Mucosa of stomach (tissue), 1 donor: Measurements from ENCODE around the gene CCDC89.
"Not testable (repeated sequence)": the region's sequence is repeated elsewhere in the genome, so short reads cannot be mapped to it uniquely, and the experiment has no call there.

ENCODE experiments used
- H3K27me3 ChIP-seq: one replicate; pipeline ENCODE4 v1.7.0; 2013; ENCODE audit warnings: mild to moderate bottlenecking, low read length; ENCODE audit not compliant: control insufficient read depth, insufficient read depth
- H3K36me3 ChIP-seq: one replicate; pipeline ENCODE4 v1.7.0; 2013; ENCODE audit warnings: low read length; ENCODE audit not compliant: control insufficient read depth, insufficient read depth
- H3K4me1 ChIP-seq: one replicate; pipeline ENCODE4 v1.7.0; 2013; ENCODE audit warnings: mild to moderate bottlenecking, low read length; ENCODE audit not compliant: control insufficient read depth, insufficient read depth
- H3K4me3 ChIP-seq: one replicate; pipeline ENCODE4 v1.7.0; 2013; ENCODE audit warnings: low read length
- H3K9ac ChIP-seq: one replicate; pipeline ENCODE4 v1.7.0; 2013; ENCODE audit warnings: mild to moderate bottlenecking, low read length, moderate library complexity
- H3K9me3 ChIP-seq: one replicate; pipeline ENCODE4 v1.7.0; 2013; ENCODE audit warnings: mild to moderate bottlenecking, low read length, moderate library complexity; ENCODE audit not compliant: control insufficient read depth
- donor health status: Pancreatic carcinoma.

The CCDC89 gene

GRCh38 chr11:85661972-85662664 lies 23.9 kb downstream of the CCDC89 start:
- H3K27me3 ChIP-seq: no peaks in the 10 kb centered on the region

GRCh38 chr11:85658180-85658579 lies 27.8 kb downstream of the CCDC89 start:
- no peaks in the 10 kb centered on the region for H3K36me3 ChIP-seq

More at GRCh38 chr11:85661972-85662664, 23.9 kb downstream of the CCDC89 start:
- Histone ChIP-seq H3K4me3 (no peak overlapping the region), H3K9me3 (no peaks in the 10 kb centered on the region), H3K9ac (no peak overlapping the region), H3K4me1 (peaks cover 4% of the 10 kb centered on the region), H3K36me3 (no peaks in the 10 kb centered on the region)

GRCh38 chr11:85656777-85657176 lies 29.2 kb downstream of the CCDC89 start:
- H3K9me3 ChIP-seq: no peaks in the 10 kb centered on the region
- H3K4me3 ChIP-seq: no peak overlapping the region
- H3K9ac ChIP-seq: no peak overlapping the region
- H3K27me3 ChIP-seq: no peaks in the 10 kb centered on the region
- peaks cover 4% of the 10 kb centered on the region for H3K4me1 ChIP-seq
- no peaks in the 10 kb centered on the region for H3K36me3 ChIP-seq

More at GRCh38 chr11:85658180-85658579, 27.8 kb downstream of the CCDC89 start:
- no peak overlapping the region for H3K9ac ChIP-seq
- no peaks in the 10 kb centered on the region for H3K27me3 ChIP-seq
- H3K4me1 ChIP-seq: peaks cover 4% of the 10 kb centered on the region
- no peaks in the 10 kb centered on the region for H3K9me3 ChIP-seq
- no peak overlapping the region for H3K4me3 ChIP-seq

- not testable (repeated sequence) for H3K9me3 ChIP-seq, H3K4me3 ChIP-seq, H3K27me3 ChIP-seq, H3K9ac ChIP-seq, H3K4me1 ChIP-seq, H3K36me3 ChIP-seq
Measured at GRCh38 chr11:85654343-85654742, 31.7 kb downstream of the CCDC89 start.

GRCh38 chr11:85652786-85653447 lies 33.1 kb downstream of the CCDC89 start:
- no peaks in the 10 kb centered on the region for H3K36me3 ChIP-seq
- no peaks in the 10 kb centered on the region for H3K9me3 ChIP-seq
- no peak overlapping the region for H3K9ac ChIP-seq
- no peak overlapping the region for H3K4me3 ChIP-seq
- no peaks in the 10 kb centered on the region for H3K27me3 ChIP-seq
- H3K4me1 ChIP-seq: peaks cover 7% of the 10 kb centered on the region

- H3K9ac ChIP-seq: no peak overlapping the region
- peaks cover 7% of the 10 kb centered on the region for H3K4me1 ChIP-seq
- H3K27me3 ChIP-seq: no peaks in the 10 kb centered on the region
- no peak overlapping the region for H3K4me3 ChIP-seq
- no peaks in the 10 kb centered on the region for H3K9me3 ChIP-seq
- H3K36me3 ChIP-seq: no peaks in the 10 kb centered on the region
Measured at GRCh38 chr11:85651118-85651517, 34.9 kb downstream of the CCDC89 start.

- Histone ChIP-seq H3K4me3 (peak within 1 kb of the TSS; percentile 68), H3K9ac (peak within 1 kb of the TSS; percentile 72), H3K9me3 (no peaks in the 10 kb centered on the region), H3K4me1 (peaks cover 7% of the 10 kb centered on the region), H3K36me3 (no peaks in the 10 kb centered on the region), H3K27me3 (no peaks in the 10 kb centered on the region)
Measured at GRCh38 chr11:85647604-85648299, 38.2 kb downstream of the CCDC89 start, which contains the start of gene TMEM126A. Gene TMEM126A (plus strand): TSS chr11:85647967. CDS start chr11:85650256, 2,289 bp downstream.

GRCh38 chr11:85647078-85647477 lies 38.9 kb downstream of the CCDC89 start:
- Histone ChIP-seq H3K4me1 (peaks cover 7% of the 10 kb centered on the region), H3K4me3 (peak overlapping the region; percentile 68), H3K27me3 (no peaks in the 10 kb centered on the region), H3K9me3 (no peaks in the 10 kb centered on the region), H3K36me3 (no peaks in the 10 kb centered on the region), H3K9ac (peak overlapping the region; percentile 72)

- H3K36me3 ChIP-seq: no peaks in the 10 kb centered on the region
- no peaks in the 10 kb centered on the region for H3K27me3 ChIP-seq
- no peaks in the 10 kb centered on the region for H3K4me1 ChIP-seq
- no peak overlapping the region for H3K4me3 ChIP-seq
- no peak overlapping the region for H3K9ac ChIP-seq
- H3K9me3 ChIP-seq: no peaks in the 10 kb centered on the region
Measured at GRCh38 chr11:85643191-85643614, 42.8 kb downstream of the CCDC89 start.

GRCh38 chr11:85634747-85635146 lies 51.2 kb downstream of the CCDC89 start:
- H3K4me3 ChIP-seq: no peak overlapping the region
- H3K4me1 ChIP-seq: no peaks in the 10 kb centered on the region
- H3K9ac ChIP-seq: no peak overlapping the region
- no peaks in the 10 kb centered on the region for H3K9me3 ChIP-seq
- no peaks in the 10 kb centered on the region for H3K27me3 ChIP-seq
- no peaks in the 10 kb centered on the region for H3K36me3 ChIP-seq
